Measurements from ENCODE around the gene LIPG.
"Not testable (repeated sequence)": the region's sequence is repeated elsewhere in the genome, so short reads cannot be mapped to it uniquely, and the experiment has no call there.

The LIPG gene

GRCh38 chr18:49561289-49562193 is at the start of gene LIPG:
TSS of gene LIPG (plus strand) at chr18:49562057. CDS start at chr18:49562309, 252 bp downstream.
- DNase-seq (ENCODE audit: low read depth): peak; percentile 34

- not testable (repeated sequence) for DNase-seq (ENCODE audit: low read depth)
These were observed 49.0 kb upstream of the LIPG start for GRCh38 chr18:49512876-49513275.

GRCh38 chr18:49514577-49514976 is 47.3 kb upstream of the LIPG start:
- no peak for DNase-seq (ENCODE audit: low read depth)

- DNase-seq (ENCODE audit: low read depth): not testable (repeated sequence)
These were observed 46.9 kb upstream of the LIPG start for GRCh38 chr18:49515003-49515402.

- no peak for DNase-seq (ENCODE audit: low read depth)
These were observed 46.3 kb upstream of the LIPG start for GRCh38 chr18:49515516-49515915.

GRCh38 chr18:49517483-49517882 is 44.4 kb upstream of the LIPG start:
- DNase-seq (ENCODE audit: low read depth): no peak

- no peak for DNase-seq (ENCODE audit: low read depth)
These were observed 42.5 kb upstream of the LIPG start for GRCh38 chr18:49519101-49519971.

GRCh38 chr18:49520661-49521145 is 41.2 kb upstream of the LIPG start:
- DNase-seq (ENCODE audit: low read depth): no peak

- DNase-seq (ENCODE audit: low read depth): no peak
These were observed 40.5 kb upstream of the LIPG start for GRCh38 chr18:49521216-49521835.

GRCh38 chr18:49523580-49524093 is 38.2 kb upstream of the LIPG start:
- not testable (repeated sequence) for DNase-seq (ENCODE audit: low read depth)

- no peak for DNase-seq (ENCODE audit: low read depth)
These were observed 37.5 kb upstream of the LIPG start for GRCh38 chr18:49524349-49524748.

GRCh38 chr18:49524951-49525350 is 36.9 kb upstream of the LIPG start:
- no peak for DNase-seq (ENCODE audit: low read depth)

GRCh38 chr18:49525981-49526380 is 35.9 kb upstream of the LIPG start:
- no peak for DNase-seq (ENCODE audit: low read depth)

- DNase-seq (ENCODE audit: low read depth): no peak
These were observed 34.1 kb upstream of the LIPG start for GRCh38 chr18:49527631-49528327.

- DNase-seq (ENCODE audit: low read depth): no peak
These were observed 32.3 kb upstream of the LIPG start for GRCh38 chr18:49529596-49529995.

GRCh38 chr18:49531678-49532153 is 30.1 kb upstream of the LIPG start:
- DNase-seq (ENCODE audit: low read depth): no peak

- DNase-seq (ENCODE audit: low read depth): no peak
These were observed 26.8 kb upstream of the LIPG start for GRCh38 chr18:49534846-49535601.

GRCh38 chr18:49537232-49537896 is 24.5 kb upstream of the LIPG start:
- DNase-seq (ENCODE audit: low read depth): no peak

GRCh38 chr18:49544362-49544761 is 17.5 kb upstream of the LIPG start:
- no peak for DNase-seq (ENCODE audit: low read depth)

GRCh38 chr18:49546278-49546677 is 15.6 kb upstream of the LIPG start:
- DNase-seq (ENCODE audit: low read depth): no peak

All from non-pigmented ciliary epithelial cell (primary cell).